KOPT-K1 (cell line): Measurements from ENCODE around the gene NBEAL2.
"Not testable (repeated sequence)": the region's sequence is repeated elsewhere in the genome, so short reads cannot be mapped to it uniquely, and the experiment has no call there.

Experiments
- H3K27ac ChIP-seq: fragments of 200-600 bp; sonication (generic); 2 replicates; pipeline ENCODE4 v1.5.1; 2016; ENCODE audit warnings: antibody characterized with exemption, mild to moderate bottlenecking, low read depth, low read length; ENCODE audit not compliant: poor library complexity, severe bottlenecking
- H3K36me3 ChIP-seq: fragments of 200-600 bp; sonication (generic); 2 replicates; pipeline ENCODE4 v1.5.1; 2017; ENCODE audit warnings: antibody characterized with exemption, mild to moderate bottlenecking, low read length, moderate library complexity; ENCODE audit not compliant: insufficient read depth
- H3K9me3 ChIP-seq: fragments of 200-600 bp; sonication (generic); 2 replicates; pipeline ENCODE4 v1.5.1; 2017; ENCODE audit warnings: antibody characterized with exemption, low read length, mild to moderate bottlenecking; ENCODE audit not compliant: insufficient read depth, poor library complexity, severe bottlenecking

The NBEAL2 gene

GRCh38 chr3:46953234-46954010 lies 26.0 kb upstream of the NBEAL2 start:
- peaks cover 4% of the 10 kb centered on the region; the same call in 1 of the 2 replicates for H3K36me3 ChIP-seq
- H3K27ac ChIP-seq, result peak overlapping the region; percentile 96
- no peaks in the 10 kb centered on the region for H3K9me3 ChIP-seq

GRCh38 chr3:46954178-46954577 lies 25.3 kb upstream of the NBEAL2 start:
- Histone ChIP-seq H3K27ac (peak overlapping the region; percentile 96), H3K36me3 (peaks cover 7% of the 10 kb centered on the region; the same call in 1 of the 2 replicates), H3K9me3 (no peaks in the 10 kb centered on the region)

- Histone ChIP-seq H3K36me3 (peaks cover 7% of the 10 kb centered on the region; the same call in 1 of the 2 replicates), H3K27ac (peak overlapping the region; percentile 96), H3K9me3 (no peaks in the 10 kb centered on the region)
These were observed 24.3 kb upstream of the NBEAL2 start for GRCh38 chr3:46955157-46955556.

GRCh38 chr3:46955801-46956259 lies 23.6 kb upstream of the NBEAL2 start:
- Histone ChIP-seq H3K9me3 (no peaks in the 10 kb centered on the region), H3K36me3 (peaks cover 9% of the 10 kb centered on the region; the same call in 1 of the 2 replicates), H3K27ac (peak overlapping the region; percentile 96)

GRCh38 chr3:46957092-46957820 lies 22.2 kb upstream of the NBEAL2 start:
- Histone ChIP-seq H3K9me3 (no peaks in the 10 kb centered on the region), H3K36me3 (peaks cover 14% of the 10 kb centered on the region; the same call in 1 of the 2 replicates), H3K27ac (peak overlapping the region; percentile 96)

GRCh38 chr3:46958467-46959160 lies 20.9 kb upstream of the NBEAL2 start:
- Histone ChIP-seq H3K27ac (peak overlapping the region; percentile 96), H3K36me3 (peaks cover 25% of the 10 kb centered on the region)

GRCh38 chr3:46959161-46959511 lies 20.3 kb upstream of the NBEAL2 start:
- H3K36me3 ChIP-seq, result peaks cover 25% of the 10 kb centered on the region
- H3K27ac ChIP-seq, result peak overlapping the region; percentile 96
- H3K9me3 ChIP-seq, result peaks cover 11% of the 10 kb centered on the region

More at GRCh38 chr3:46958467-46959160, 20.9 kb upstream of the NBEAL2 start:
- H3K9me3 ChIP-seq, result peaks cover 11% of the 10 kb centered on the region

GRCh38 chr3:46960081-46960701 lies 19.3 kb upstream of the NBEAL2 start:
- H3K36me3 ChIP-seq, result peaks cover 28% of the 10 kb centered on the region
- peaks cover 11% of the 10 kb centered on the region for H3K9me3 ChIP-seq
- H3K27ac ChIP-seq, result peak overlapping the region; percentile 96

- Histone ChIP-seq H3K9me3 (peaks cover 11% of the 10 kb centered on the region), H3K36me3 (peaks cover 35% of the 10 kb centered on the region), H3K27ac (peak overlapping the region; percentile 96)
These were observed 18.6 kb upstream of the NBEAL2 start for GRCh38 chr3:46960835-46961234.

GRCh38 chr3:46962427-46962826 lies 17.0 kb upstream of the NBEAL2 start:
- peaks cover 50% of the 10 kb centered on the region for H3K36me3 ChIP-seq
- no peak overlapping the region for H3K27ac ChIP-seq
- peaks cover 11% of the 10 kb centered on the region for H3K9me3 ChIP-seq

- Histone ChIP-seq H3K9me3 (peaks cover 11% of the 10 kb centered on the region), H3K27ac (no peak overlapping the region), H3K36me3 (peaks cover 56% of the 10 kb centered on the region)
These were observed 16.5 kb upstream of the NBEAL2 start for GRCh38 chr3:46962990-46963389.

GRCh38 chr3:46964038-46964590 lies 15.4 kb upstream of the NBEAL2 start:
- H3K27ac ChIP-seq, result not testable (repeated sequence)
- peaks cover 60% of the 10 kb centered on the region for H3K36me3 ChIP-seq
- peaks cover 11% of the 10 kb centered on the region for H3K9me3 ChIP-seq

GRCh38 chr3:46965151-46965550 lies 14.3 kb upstream of the NBEAL2 start:
- Histone ChIP-seq H3K27ac (no peak overlapping the region), H3K9me3 (peaks cover 11% of the 10 kb centered on the region), H3K36me3 (peaks cover 70% of the 10 kb centered on the region)

GRCh38 chr3:46966811-46967210 lies 12.7 kb upstream of the NBEAL2 start:
- H3K36me3 ChIP-seq, result peaks cover 78% of the 10 kb centered on the region
- peak overlapping the region; percentile 39 for H3K27ac ChIP-seq
- peaks cover 11% of the 10 kb centered on the region for H3K9me3 ChIP-seq
